Measurements from ENCODE around the gene TRPM3. TPM values are rescaled to one million over a fixed set of nuclear protein-coding genes. Genes with fewer than 3 reads are reported as not detected.

TRPM3 gene
- total RNA-seq, 1 experiment from 2014 or later, result 0.26 TPM

GRCh38 chr9:70615464-70616138 lies 505.8 kb downstream of the TRPM3 start:
- ChIA-PET POLR2A (ENCODE audit: unreplicated experiment) (no interaction called here), CTCF (interaction anchor here (0.5 kb wide), 1 partner anchor 66 kb away, joined by 3 read pairs; no protein-coding TSS in a partner anchor)
- Histone ChIP-seq H3K36me3 (ENCODE audit: low read depth) (no peaks in the 10 kb centered on the region), H3K27ac (no peak overlapping the region), H3K9me3 (ENCODE audit: insufficient read depth, low read depth) (no peaks in the 10 kb centered on the region), H3F3A (ENCODE audit: insufficient read depth, low read depth) (no peaks in the 10 kb centered on the region), H4K20me1 (ENCODE audit: insufficient read depth) (no peaks in the 10 kb centered on the region), H3K27me3 (ENCODE audit: insufficient read depth, low read depth) (no peaks in the 10 kb centered on the region), H2AFZ (no peak overlapping the region), H3K79me2 (ENCODE audit: low read depth) (no peaks in the 10 kb centered on the region), H3K4me2 (no peak overlapping the region), H3K4me3 (no peak overlapping the region), H3K9me2 (ENCODE audit: insufficient read depth) (no peaks in the 10 kb centered on the region), H3K4me1 (replicated peaks; ENCODE audit: insufficient read depth) (no peaks in the 10 kb centered on the region)
- no peak for TF ChIP-seq CTCF (conservative IDR thresholded peaks at IDR 0.05)
- no peak for TF ChIP-seq EZH2 (IDR thresholded peaks at IDR 0.05; ENCODE audit: low read depth)
- BruUV-seq (replicated peaks), result no TSS peak
- intact Hi-C loops (cut with micrococcal nuclease; ENCODE audit: unreplicated experiment), result no loop called here
- DNase-seq, result no peak

GRCh38 chr9:70614786-70615463 lies 506.5 kb downstream of the TRPM3 start:
- Histone ChIP-seq H3K9me3 (ENCODE audit: insufficient read depth, low read depth) (no peaks in the 10 kb centered on the region), H4K20me1 (ENCODE audit: insufficient read depth) (no peaks in the 10 kb centered on the region), H3K79me2 (ENCODE audit: low read depth) (no peaks in the 10 kb centered on the region), H2AFZ (no peak overlapping the region), H3K9me2 (ENCODE audit: insufficient read depth) (no peaks in the 10 kb centered on the region), H3K27me3 (ENCODE audit: insufficient read depth, low read depth) (no peaks in the 10 kb centered on the region), H3K4me2 (no peak overlapping the region), H3K27ac (no peak overlapping the region), H3K4me1 (replicated peaks; ENCODE audit: insufficient read depth) (no peaks in the 10 kb centered on the region), H3F3A (ENCODE audit: insufficient read depth, low read depth) (no peaks in the 10 kb centered on the region), H3K4me3 (no peak overlapping the region), H3K36me3 (ENCODE audit: low read depth) (no peaks in the 10 kb centered on the region)
- ChIA-PET POLR2A (ENCODE audit: unreplicated experiment) (no interaction called here), CTCF (interaction anchor here (0.5 to 0.6 kb wide), 2 partner anchors 45 to 66 kb away, joined by 3 to 5 read pairs; no protein-coding TSS in a partner anchor)
- intact Hi-C loops (cut with micrococcal nuclease; ENCODE audit: unreplicated experiment), result no loop called here
- no peak for DNase-seq
- no TSS peak for BruUV-seq (replicated peaks)
- TF ChIP-seq EZH2 (IDR thresholded peaks at IDR 0.05; ENCODE audit: low read depth) (no peak), CTCF (conservative IDR thresholded peaks at IDR 0.05) (no peak)

- Histone ChIP-seq H3K9me3 (ENCODE audit: insufficient read depth, low read depth) (no peaks in the 10 kb centered on the region), H3K4me2 (no peak overlapping the region), H3K27ac (no peak overlapping the region), H2AFZ (no peak overlapping the region), H4K20me1 (ENCODE audit: insufficient read depth) (no peaks in the 10 kb centered on the region), H3K79me2 (ENCODE audit: low read depth) (no peaks in the 10 kb centered on the region), H3K4me1 (replicated peaks; ENCODE audit: insufficient read depth) (no peaks in the 10 kb centered on the region), H3K4me3 (no peak overlapping the region), H3F3A (ENCODE audit: insufficient read depth, low read depth) (no peaks in the 10 kb centered on the region), H3K9me2 (ENCODE audit: insufficient read depth) (no peaks in the 10 kb centered on the region; the same call in 1 of the 2 replicates), H3K36me3 (ENCODE audit: low read depth) (no peaks in the 10 kb centered on the region), H3K27me3 (ENCODE audit: insufficient read depth, low read depth) (no peaks in the 10 kb centered on the region)
- ChIA-PET POLR2A (ENCODE audit: unreplicated experiment) (interaction anchor here (0.6 kb wide), 1 partner anchor 20 kb away, joined by 4 read pairs; no protein-coding TSS in a partner anchor), CTCF (no interaction called here)
- intact Hi-C loops (cut with micrococcal nuclease; ENCODE audit: unreplicated experiment), result no loop called here
- TF ChIP-seq CTCF (conservative IDR thresholded peaks at IDR 0.05) (no peak), EZH2 (IDR thresholded peaks at IDR 0.05; ENCODE audit: low read depth) (no peak)
- BruUV-seq (replicated peaks), result no TSS peak
- DNase-seq, result no peak
Observed at GRCh38 chr9:70613024-70613768, 508.2 kb downstream of the TRPM3 start.
